Activated CD4-positive, alpha-beta T cell treated with anti-CD3 and anti-CD28 coated beads, Interleukin-2, amount 50 U/mL, for 4 hours (primary cell): Measurements from ENCODE around the gene FDXR.
"Not testable (repeated sequence)": the region's sequence is repeated elsewhere in the genome, so short reads cannot be mapped to it uniquely, and the experiment has no call there.

Source experiments
- DNase-seq, 2 experiments: peaks; one replicate each; pipeline ENCODE4 v3.0.0-alpha.2; 2020

Gene FDXR

GRCh38 chr17:74872313-74873036, at the start of gene FDXR:
TSS of gene FDXR (minus strand) at chr17:74872994. CDS start at chr17:74872944, 50 bp downstream.
- DNase-seq: no peak

- DNase-seq: no peak
These were observed 49.4 kb upstream of the FDXR start for GRCh38 chr17:74922172-74922571.

- DNase-seq: no peak
These were observed 49.0 kb upstream of the FDXR start for GRCh38 chr17:74921769-74922168.

GRCh38 chr17:74921026-74921681, 48.4 kb upstream of the FDXR start:
- no peak for DNase-seq

GRCh38 chr17:74920642-74921025, 47.8 kb upstream of the FDXR start:
- no peak for DNase-seq

GRCh38 chr17:74920306-74920620, 47.5 kb upstream of the FDXR start:
- no peak for DNase-seq

GRCh38 chr17:74919440-74920305, 46.9 kb upstream of the FDXR start:
- no peak for DNase-seq

- DNase-seq: no peak
These were observed 46.1 kb upstream of the FDXR start for GRCh38 chr17:74918906-74919305.

GRCh38 chr17:74917430-74917829, 44.6 kb upstream of the FDXR start:
- DNase-seq: no peak

- no peak for DNase-seq
These were observed 44.0 kb upstream of the FDXR start for GRCh38 chr17:74916851-74917199.

- no peak for DNase-seq
These were observed 43.5 kb upstream of the FDXR start for GRCh38 chr17:74916136-74916850.

- DNase-seq: not testable (repeated sequence)
These were observed 38.6 kb upstream of the FDXR start for GRCh38 chr17:74911423-74911822.

GRCh38 chr17:74909097-74909496, 36.3 kb upstream of the FDXR start:
- not testable (repeated sequence) for DNase-seq

- no peak for DNase-seq
These were observed 34.2 kb upstream of the FDXR start for GRCh38 chr17:74907012-74907411.

GRCh38 chr17:74906214-74906793, 33.5 kb upstream of the FDXR start:
- DNase-seq: not testable (repeated sequence)

GRCh38 chr17:74904687-74905409, 32.1 kb upstream of the FDXR start:
- no peak for DNase-seq

GRCh38 chr17:74903671-74904070, 30.9 kb upstream of the FDXR start:
- DNase-seq: no peak

- no peak for DNase-seq
These were observed 30.2 kb upstream of the FDXR start for GRCh38 chr17:74903034-74903433.

GRCh38 chr17:74901353-74902135, 28.8 kb upstream of the FDXR start:
- no peak for DNase-seq

- no peak for DNase-seq
These were observed 27.4 kb upstream of the FDXR start for GRCh38 chr17:74900208-74900607.

GRCh38 chr17:74898376-74898946, 25.7 kb upstream of the FDXR start:
- no peak for DNase-seq
